GM20000 (cell line): ENCODE results near the gene SNX14.
A peak's percentile ranks its signal among the peaks of the same experiment; 100 is the strongest.

ENCODE experiments used
- DNase-seq: peaks from one replicate; pipeline ENCODE4 v3.0.0; 2012; ENCODE audit warnings: low spot score
- CTCF ChIP-seq: IDR thresholded peaks from 2 replicates; pipeline ENCODE4 v1.5.1; 2012; ENCODE audit warnings: mild to moderate bottlenecking, control low read depth; ENCODE audit errors: extremely low read depth, missing control alignments

Gene SNX14

GRCh38 chr6:85593438-85594196 is at the start of gene SNX14:
Gene SNX14, minus strand, starts transcription at chr6:85593858. Its CDS starts 140 bp downstream, at chr6:85593718.
- peak; percentile 92 for DNase-seq
- no peak for TF ChIP-seq CTCF

- TF ChIP-seq CTCF: no peak
- DNase-seq: peak; percentile 95
Observed at GRCh38 chr6:85642774-85643536, 49.3 kb upstream of the SNX14 start, which contains the start of gene SYNCRIP. Gene SYNCRIP, minus strand, starts transcription at chr6:85642886. Its CDS starts 1,447 bp downstream, at chr6:85641439.

- no peak for TF ChIP-seq CTCF
- DNase-seq: peak; percentile 52
Observed at GRCh38 chr6:85641897-85642773, 48.5 kb upstream of the SNX14 start.

GRCh38 chr6:85641522-85641896 is 47.9 kb upstream of the SNX14 start:
- no peak for DNase-seq
- no peak for TF ChIP-seq CTCF

GRCh38 chr6:85640821-85641220 is 47.2 kb upstream of the SNX14 start:
- TF ChIP-seq CTCF: no peak
- no peak for DNase-seq

- no peak for DNase-seq
- TF ChIP-seq CTCF: no peak
Observed at GRCh38 chr6:85637579-85637978, 43.9 kb upstream of the SNX14 start.
